Measurements from ENCODE around the gene MEGF11.

GRCh38 chr15:66180531-66181097, 72.9 kb downstream of the MEGF11 start:
- no peak for TF ChIP-seq ARNT (IDR thresholded peaks at IDR 0.05)
- no peak for TF ChIP-seq ZNF384 (IDR thresholded peaks at IDR 0.05)
- TF ChIP-seq BHLHE40 (IDR thresholded peaks at IDR 0.05; ENCODE audit: borderline replicate concordance), result no peak
- TF ChIP-seq SP1 (IDR thresholded peaks at IDR 0.05), result no peak
- no peak for TF ChIP-seq L3MBTL2 (conservative IDR thresholded peaks at IDR 0.05)
